PFSK-1 (cell line): ENCODE results near the gene RNFT2.

Experiments
- FOXP2 ChIP-seq: optimal IDR thresholded peaks from 2 replicates; pipeline ENCODE3; 2011; ENCODE audit warnings: borderline replicate concordance, control low read depth, inconsistent platforms; ENCODE audit not compliant: insufficient read depth; ENCODE audit errors: extremely low read length, extremely low read depth
- POLR2AphosphoS5 ChIP-seq: IDR thresholded peaks from 2 replicates; pipeline ENCODE4 v1.6.1; 2012; ENCODE audit warnings: low read depth, mild to moderate bottlenecking, control low read depth, low read length, moderate library complexity
- REST ChIP-seq, 2 experiments: IDR thresholded peaks; 2 replicates each; pipeline versions ENCODE4 v1.6.1 to v1.8.0; 2011 to 2012; ENCODE audit warnings: low read depth in 2 of 2, low read length in 2 of 2, control low read depth in 1 of 2, inconsistent platforms in 1 of 2, mild to moderate bottlenecking in 1 of 2, moderate library complexity in 1 of 2; ENCODE audit not compliant: insufficient read depth in 1 of 2
- SIN3A ChIP-seq: IDR thresholded peaks from 2 replicates; pipeline ENCODE4 v1.6.1; 2012; ENCODE audit warnings: mild to moderate bottlenecking, low read length, moderate library complexity, borderline replicate concordance; ENCODE audit not compliant: insufficient read depth
- TAF1 ChIP-seq: IDR thresholded peaks from 2 replicates; pipeline ENCODE4 v1.6.1; 2012; ENCODE audit warnings: low read length, control low read depth, borderline replicate concordance; ENCODE audit not compliant: insufficient read depth

RNFT2 gene

GRCh38 chr12:116701432-116701831 lies 36.7 kb upstream of the RNFT2 start:
- TF ChIP-seq POLR2AphosphoS5 (no peak), SIN3A (no peak), TAF1 (no peak), REST (IDR thresholded peaks at IDR 0.05; ENCODE audit: insufficient read depth in 1 of 2, low read depth in 2 of 2, low read length in 2 of 2) (no peak), FOXP2 (no peak)

- TF ChIP-seq REST (IDR thresholded peaks at IDR 0.05; ENCODE audit: insufficient read depth in 1 of 2, low read depth in 2 of 2, low read length in 2 of 2) (no peak), SIN3A (no peak), TAF1 (no peak), FOXP2 (no peak), POLR2AphosphoS5 (no peak)
These were observed 34.8 kb upstream of the RNFT2 start for GRCh38 chr12:116703214-116703795.

- TF ChIP-seq TAF1 (no peak), REST (IDR thresholded peaks at IDR 0.05; ENCODE audit: insufficient read depth in 1 of 2, low read depth in 2 of 2, low read length in 2 of 2) (no peak), FOXP2 (no peak), SIN3A (no peak), POLR2AphosphoS5 (no peak)
These were observed 30.4 kb upstream of the RNFT2 start for GRCh38 chr12:116707751-116708150.

- TF ChIP-seq REST (IDR thresholded peaks at IDR 0.05; ENCODE audit: insufficient read depth in 1 of 2, low read depth in 2 of 2, low read length in 2 of 2) = no peak
- TF ChIP-seq POLR2AphosphoS5 = no peak
- no peak for TF ChIP-seq SIN3A
- no peak for TF ChIP-seq TAF1
- TF ChIP-seq FOXP2 = no peak
These were observed 29.0 kb upstream of the RNFT2 start for GRCh38 chr12:116708826-116709756.
